A549 treated with RU486 at 1 μM for 4 hours (cell line): ENCODE data around the gene RPUSD4. TPM values are rescaled to one million over a fixed set of nuclear protein-coding genes. Genes with fewer than 3 reads are reported as not detected.

Experiments used
- total RNA-seq: library from RNA; stranded (reverse); fragments of 200-300 nt; extraction: Qiagen RNA extraction; gene quantifications from 5 replicates; pipeline ENCODE4 v1.2.3, GENCODE V29; 2022; ENCODE audit warnings: low read depth

RPUSD4 gene
- 18.2 to 20.3 TPM (median 18.5 TPM) in 5 replicates for total RNA-seq

DNA sequence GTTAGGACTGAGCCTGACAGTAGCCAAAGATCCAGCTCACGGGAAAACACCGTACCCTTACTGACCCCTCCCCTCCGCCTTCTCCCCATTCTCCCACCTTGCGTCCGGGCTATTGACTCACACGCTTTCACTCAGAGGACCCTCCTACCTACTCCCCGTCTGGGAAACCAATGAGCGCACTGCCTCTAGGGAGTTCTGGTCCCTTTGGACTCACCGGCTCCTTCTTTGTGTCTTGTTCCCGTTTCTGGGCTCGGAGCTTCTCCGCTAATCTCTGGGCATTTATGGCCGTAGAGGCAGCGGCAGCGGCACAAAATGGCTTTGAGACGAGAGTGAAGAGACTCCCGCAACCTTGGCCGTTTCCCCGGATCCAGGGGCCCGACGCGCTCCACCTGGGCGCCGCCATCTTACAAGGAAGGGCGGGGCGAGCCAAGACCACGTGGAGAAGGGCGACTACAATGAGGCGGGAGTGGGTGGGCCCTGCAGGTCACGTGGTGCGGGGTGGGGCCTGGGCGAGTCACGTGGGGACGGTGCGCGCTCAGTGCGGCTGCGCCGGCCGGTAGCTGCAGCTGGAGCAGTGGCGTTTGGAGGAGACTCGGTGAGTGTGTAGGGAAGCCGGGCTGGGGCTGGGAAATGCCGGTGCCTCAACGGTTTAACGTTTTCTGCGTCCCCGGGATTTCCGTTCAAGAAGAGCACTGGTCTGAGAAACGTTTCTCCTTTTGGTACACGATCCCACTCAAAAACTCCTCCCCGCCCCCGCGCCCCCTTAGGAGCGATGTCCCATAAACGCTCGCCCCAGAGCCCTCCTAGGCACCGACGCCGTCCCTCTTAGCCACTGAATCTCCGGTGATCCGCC lies at the start of gene RPUSD4, which contains the start of gene FAM118B:
RPUSD4 (minus strand) TSS at position 415 of the 853 bp plus-strand sequence; CDS start at position 403, 12 bp downstream.
FAM118B (plus strand) TSS at position 547 of the 853 bp plus-strand sequence. CDS start 23,220 bp downstream, outside the sequence.

Other genes with a start within 250 kb of the RPUSD4 start
- 2.4 to 3.7 TPM (median 3.4 TPM) in 5 replicates for gene CDON, start 148.8 kb downstream of the RPUSD4 start, total RNA-seq
- 15.8 to 18.5 TPM (median 16.5 TPM) in 5 replicates for gene FAM118B, start 132 bp upstream of the RPUSD4 start, total RNA-seq
- 60.5 to 64.2 TPM (median 61.0 TPM) in 5 replicates for gene SRPRA, start 57.2 kb upstream of the RPUSD4 start, total RNA-seq
- 19.5 to 23.0 TPM (median 22.5 TPM) in 5 replicates for gene FOXRED1, start 57.5 kb upstream of the RPUSD4 start, total RNA-seq
- gene TIRAP, start 71.4 kb upstream of the RPUSD4 start, total RNA-seq: 6.2 to 6.8 TPM (median 6.3 TPM) in 5 replicates
- gene DCPS, start 92.4 kb upstream of the RPUSD4 start, total RNA-seq: 18.5 to 22.4 TPM (median 18.9 TPM) in 5 replicates
- gene ST3GAL4, start 144.0 kb upstream of the RPUSD4 start, total RNA-seq: 23.0 to 27.1 TPM (median 26.2 TPM) in 5 replicates